T-cell (primary cell): ENCODE results near the gene DNASE1L1. TPM values are rescaled to one million over a fixed set of nuclear protein-coding genes. Genes with fewer than 3 reads are reported as not detected.
"Not testable (repeated sequence)": the region's sequence is repeated elsewhere in the genome, so short reads cannot be mapped to it uniquely, and the experiment has no call there.

Experiments used
- ATAC-seq, 4 experiments: fragments of 200-7000 bp in 3 of 4; fragments of 150-1000 bp in 1 of 4; cut with Tn5 transposase; replicated peaks in 1 of 4; 1 replicate in 3 of 4; 2 replicates in 1 of 4; pipeline ENCODE4 v1.10.0; 2021; ENCODE audit warnings: moderate library complexity in 3 of 4, mild to moderate bottlenecking in 2 of 4, moderate number of reproducible peaks in 1 of 4
- CTCF ChIA-PET, 2 donors: fragments of 300-600 bp; sonication (Branson Sonifier 250); formaldehyde crosslinking; loops; one replicate each; lab custom pipeline; 2022; ENCODE audit warnings: antibody characterized with exemption in 2 of 2; lab: Charles Lee
- POLR2A ChIA-PET, 2 donors: fragments of 300-600 bp; sonication (Branson Sonifier 250); formaldehyde crosslinking; loops; one replicate each; lab custom pipeline; 2022; ENCODE audit warnings: antibody characterized with exemption in 2 of 2; lab: Charles Lee
- DNase-seq, 35 experiments: peaks; one replicate each; pipeline versions ENCODE4 v3.0.0 to v3.0.0-alpha.2; 2013 to 2023
- H3K27ac ChIP-seq: one replicate; pipeline ENCODE4 v1.5.1; 2013; ENCODE audit warnings: low read length
- H3K27me3 ChIP-seq, 2 experiments: replicated peaks in 1 of 2; 1 replicate in 1 of 2; 2 replicates in 1 of 2; pipeline versions ENCODE4 v1.6.1 to v1.7.0; 2013; ENCODE audit warnings: low read length in 1 of 2, mixed read lengths in 1 of 2; ENCODE audit not compliant: control insufficient read depth in 2 of 2, insufficient read depth in 2 of 2; ENCODE audit errors: extremely low read depth in 1 of 2
- H3K36me3 ChIP-seq, 2 donors: 1 replicate in 1 of 2; 2 replicates in 1 of 2; pipeline versions ENCODE4 v1.6.1 to v1.7.0; 2013; ENCODE audit warnings: low read length in 1 of 2; ENCODE audit not compliant: control insufficient read depth in 2 of 2, insufficient read depth in 1 of 2; ENCODE audit errors: extremely low read depth in 1 of 2
- H3K4me1 ChIP-seq, 2 experiments: 1 replicate in 1 of 2; 2 replicates in 1 of 2; pipeline versions ENCODE4 v1.6.1 to v1.7.0; 2013; ENCODE audit warnings: low read length in 2 of 2, mixed read lengths in 1 of 2; ENCODE audit not compliant: insufficient read depth in 2 of 2, control insufficient read depth in 1 of 2; ENCODE audit errors: extremely low read depth in 1 of 2
- H3K4me3 ChIP-seq, 2 donors: 1 replicate in 1 of 2; 2 replicates in 1 of 2; pipeline versions ENCODE4 v1.5.1 to v1.7.0; 2013; ENCODE audit warnings: mild to moderate bottlenecking in 2 of 2, low read length in 1 of 2, moderate library complexity in 1 of 2; ENCODE audit not compliant: control insufficient read depth in 1 of 2; ENCODE audit errors: extremely low read depth in 1 of 2
- H3K9me3 ChIP-seq: 2 replicates; pipeline ENCODE4 v1.7.0; 2013
- H3K27ac Mint-ChIP-seq, 2 donors: one replicate each; pipeline ENCODE4 v1.8.0; 2020 to 2021; ENCODE audit warnings: mild to moderate bottlenecking in 2 of 2, mixed read lengths in 2 of 2
- H3K27me3 Mint-ChIP-seq, 2 donors: one replicate each; pipeline ENCODE4 v1.8.0; 2021 to 2022; ENCODE audit warnings: mixed read lengths in 2 of 2
- H3K36me3 Mint-ChIP-seq: one replicate; pipeline ENCODE4 v1.8.0; 2021; ENCODE audit warnings: mixed read lengths
- H3K4me1 Mint-ChIP-seq, 3 donors: one replicate each; pipeline ENCODE4 v1.8.0; 2020 to 2022; ENCODE audit warnings: mixed read lengths in 3 of 3, mild to moderate bottlenecking in 1 of 3
- H3K4me3 Mint-ChIP-seq, 3 donors: one replicate each; pipeline ENCODE4 v1.8.0; 2020 to 2022; ENCODE audit warnings: mild to moderate bottlenecking in 3 of 3, mixed read lengths in 3 of 3, moderate library complexity in 3 of 3
- H3K9me3 Mint-ChIP-seq, 3 donors: one replicate each; pipeline ENCODE4 v1.8.0; 2020 to 2022; ENCODE audit warnings: mixed read lengths in 3 of 3
- WGBS: methylation state at CpG from one replicate; pipeline ENCODE4 v1.1.5; 2013; ENCODE audit warnings: missing lambda C conversion rate; ENCODE audit not compliant: insufficient coverage; 5-methylcytosine and 5-hydroxymethylcytosine counted together
- total RNA-seq, 35 experiments: library from RNA in 6 of 35; stranded (reverse) in 6 of 35; fragments of 120-200 nt in 1 of 35; gene quantifications; one replicate each; pipeline versions ENCODE4 v1.2.1 to v1.2.4 and lab custom pipeline; 2013 to 2026

Gene DNASE1L1
- total RNA-seq, 5 donors from 2014 or later (not counting 1 experiment from before 2014, with no cell fraction given): 22.6 to 31.3 (median 25.5) TPM

DNA sequence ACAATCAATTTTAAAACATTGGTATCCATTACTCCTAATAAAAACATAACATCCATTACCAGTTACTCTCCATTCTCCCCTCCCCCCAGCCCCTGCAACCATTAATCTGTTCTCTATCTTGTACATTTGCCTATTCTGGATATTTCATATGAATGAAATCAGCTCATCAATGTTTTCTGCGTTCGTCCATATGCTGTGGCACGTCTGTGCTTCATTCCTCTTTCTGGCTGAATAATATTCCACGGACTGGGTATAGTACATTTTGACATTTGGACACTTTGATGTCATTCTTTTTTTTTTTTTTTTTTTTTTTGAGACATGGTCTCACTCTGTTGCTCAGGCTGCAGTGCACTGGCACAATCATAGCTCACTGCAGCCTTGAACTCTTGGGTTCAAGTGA lies 5.2 kb downstream of the DNASE1L1 start:
- Mint-ChIP-seq H3K36me3 (peaks cover 17% of the 10 kb centered on the region), H3K4me3 (no peak overlapping the region), H3K4me1 (peaks cover 21 to 30% (median 21%) of the 10 kb centered on the region in 3 donors), H3K27me3 (no peaks in the 10 kb centered on the region), H3K27ac (no peak overlapping the region), H3K9me3 (no peaks in the 10 kb centered on the region)
- POLR2A ChIA-PET: no interaction called here
- WGBS: no CpG with 5 or more reads among the region's 4 CpGs
- DNase-seq (no peak), ATAC-seq (no peak)
- CTCF ChIA-PET: no interaction called here
- no peak overlapping the region for H3K4me3 ChIP-seq
- H3K36me3 ChIP-seq: peaks cover 0 to 20% of the 10 kb centered on the region in 2 donors
- peaks cover 3 to 26% of the 10 kb centered on the region in 2 experiments for H3K4me1 ChIP-seq
- no peaks in the 10 kb centered on the region for H3K9me3 ChIP-seq
- H3K27me3 ChIP-seq: no peaks in the 10 kb centered on the region
- H3K27ac ChIP-seq: no peak overlapping the region

- CTCF ChIA-PET: no interaction called here
- Mint-ChIP-seq H3K36me3 (peaks cover 22% of the 10 kb centered on the region), H3K4me3 (no peak overlapping the region), H3K27me3 (no peaks in the 10 kb centered on the region), H3K9me3 (no peaks in the 10 kb centered on the region), H3K4me1 (peaks cover 17 to 26% (median 20%) of the 10 kb centered on the region in 3 donors), H3K27ac (no peak overlapping the region)
- H3K4me1 ChIP-seq: peaks cover 3 to 25% of the 10 kb centered on the region in 2 experiments
- ATAC-seq: no peak
- WGBS: 94% methylated on average over 3 of the region's 10 CpGs
- H3K36me3 ChIP-seq: peaks cover 0 to 20% of the 10 kb centered on the region in 2 donors
- H3K27ac ChIP-seq: no peak overlapping the region
- H3K27me3 ChIP-seq: no peaks in the 10 kb centered on the region
- DNase-seq: no peak
- POLR2A ChIA-PET: no interaction called here
- H3K9me3 ChIP-seq: no peaks in the 10 kb centered on the region
- H3K4me3 ChIP-seq: no peak overlapping the region
Observed at GRCh38 chrX:154403192-154403591, 5.9 kb downstream of the DNASE1L1 start.

- ATAC-seq (no peak), DNase-seq (no peak)
- Mint-ChIP-seq H3K36me3 (peaks cover 23% of the 10 kb centered on the region), H3K4me3 (no peak overlapping the region), H3K27ac (no peak overlapping the region), H3K9me3 (no peaks in the 10 kb centered on the region), H3K27me3 (no peaks in the 10 kb centered on the region), H3K4me1 (peaks cover 19 to 28% (median 20%) of the 10 kb centered on the region in 3 donors)
- Histone ChIP-seq H3K27me3 (no peaks in the 10 kb centered on the region), H3K4me1 (peaks cover 3 to 25% of the 10 kb centered on the region in 2 experiments), H3K36me3 (peaks cover 0 to 20% of the 10 kb centered on the region in 2 donors), H3K9me3 (no peaks in the 10 kb centered on the region), H3K27ac (no peak overlapping the region), H3K4me3 (no peak overlapping the region)
- POLR2A ChIA-PET: no interaction called here
- CTCF ChIA-PET: interaction anchor here in 1 of 2 donors (0.5 kb wide), 1 partner anchor 21 kb away, joined by 11 read pairs; no protein-coding TSS in a partner anchor
- WGBS: 89% methylated on average over 3 of the region's 19 CpGs
Observed at GRCh38 chrX:154402622-154403127, 6.4 kb downstream of the DNASE1L1 start.

GRCh38 chrX:154401918-154402621 lies 7.0 kb downstream of the DNASE1L1 start:
- POLR2A ChIA-PET: no interaction called here
- H3K9me3 Mint-ChIP-seq: no peaks in the 10 kb centered on the region
- H3K4me3 ChIP-seq: no peak overlapping the region
- WGBS: no CpG with 5 or more reads among the region's 6 CpGs
- CTCF ChIA-PET: interaction anchor here in 1 of 2 donors (0.5 kb wide), 1 partner anchor 22 kb away, joined by 11 read pairs; no protein-coding TSS in a partner anchor
- no peak overlapping the region for H3K27ac ChIP-seq
- no peak for DNase-seq
- H3K27me3 Mint-ChIP-seq: no peaks in the 10 kb centered on the region
- H3K36me3 Mint-ChIP-seq: peaks cover 23% of the 10 kb centered on the region
- H3K27me3 ChIP-seq: no peaks in the 10 kb centered on the region
- H3K4me3 Mint-ChIP-seq: no peak overlapping the region
- peaks cover 0 to 20% of the 10 kb centered on the region in 2 donors for H3K36me3 ChIP-seq
- ATAC-seq: no peak
- H3K27ac Mint-ChIP-seq: no peak overlapping the region
- H3K9me3 ChIP-seq: no peaks in the 10 kb centered on the region
- H3K4me1 Mint-ChIP-seq: peaks cover 20 to 28% (median 20%) of the 10 kb centered on the region in 3 donors
- H3K4me1 ChIP-seq: peaks cover 3 to 29% of the 10 kb centered on the region in 2 experiments

- Mint-ChIP-seq H3K27ac (peak overlapping the region; percentile 23 to 39), H3K4me1 (peaks cover 20 to 30% (median 22%) of the 10 kb centered on the region in 3 donors), H3K36me3 (peaks cover 23% of the 10 kb centered on the region), H3K27me3 (no peaks in the 10 kb centered on the region), H3K9me3 (no peaks in the 10 kb centered on the region), H3K4me3 (peak overlapping the region in 2 of 3 donors; percentile 21)
- Histone ChIP-seq H3K4me1 (peaks cover 3 to 32% of the 10 kb centered on the region in 2 experiments), H3K36me3 (peaks cover 0 to 20% of the 10 kb centered on the region in 2 donors), H3K9me3 (no peaks in the 10 kb centered on the region), H3K27ac (peak overlapping the region; percentile 23), H3K4me3 (no peak overlapping the region), H3K27me3 (no peaks in the 10 kb centered on the region)
- 32% methylated on average over 3 of the region's 6 CpGs for WGBS
- ATAC-seq (no peak), DNase-seq (no peak)
- ChIA-PET CTCF (no interaction called here), POLR2A (no interaction called here)
Observed at GRCh38 chrX:154401045-154401799, 7.8 kb downstream of the DNASE1L1 start.

DNA sequence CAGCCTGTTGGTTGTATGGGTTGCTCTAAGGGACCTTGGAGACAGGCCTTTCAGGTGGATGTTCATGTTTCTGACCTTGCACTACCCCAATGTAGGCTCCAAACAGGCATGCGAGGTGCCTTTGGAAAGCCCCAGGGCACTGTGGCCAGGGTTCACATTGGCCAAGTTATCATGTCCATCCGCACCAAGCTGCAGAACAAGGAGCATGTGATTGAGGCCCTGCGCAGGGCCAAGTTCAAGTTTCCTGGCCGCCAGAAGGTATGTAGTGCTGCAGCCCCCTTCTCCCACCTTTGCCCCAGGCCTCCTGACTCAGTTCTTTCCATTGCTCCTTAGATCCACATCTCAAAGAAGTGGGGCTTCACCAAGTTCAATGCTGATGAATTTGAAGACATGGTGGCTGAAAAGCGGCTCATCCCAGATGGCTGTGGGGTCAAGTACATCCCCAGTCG lies 8.7 kb downstream of the DNASE1L1 start:
- H3K27ac Mint-ChIP-seq: peak overlapping the region; percentile 39 to 100
- peaks cover 3 to 32% of the 10 kb centered on the region in 2 experiments for H3K4me1 ChIP-seq

More for the DNA sequence above, 8.7 kb downstream of the DNASE1L1 start:
- H3K9me3 Mint-ChIP-seq, POLR2A ChIA-PET, H3K4me3 ChIP-seq, H3K27me3 Mint-ChIP-seq, H3K9me3 ChIP-seq, H3K27me3 ChIP-seq, ATAC-seq, DNase-seq: not testable (repeated sequence)
- Mint-ChIP-seq H3K36me3 (peaks cover 23% of the 10 kb centered on the region), H3K4me3 (peak overlapping the region; percentile 37 to 99 (median 97)), H3K4me1 (peaks cover 20 to 30% (median 22%) of the 10 kb centered on the region in 3 donors)
- H3K27ac ChIP-seq: peak overlapping the region; percentile 99
- CTCF ChIA-PET: interaction anchor here in 1 of 2 donors (0.6 to 0.8 kb wide), 2 partner anchors 135 to 578 kb away, joined by 3 read pairs; no protein-coding TSS in a partner anchor
- WGBS: no CpG with 5 or more reads among the region's 6 CpGs
- peaks cover 0 to 20% of the 10 kb centered on the region in 2 donors for H3K36me3 ChIP-seq
